ENCODE measurements around the gene MNT.

Gene MNT

DNA sequence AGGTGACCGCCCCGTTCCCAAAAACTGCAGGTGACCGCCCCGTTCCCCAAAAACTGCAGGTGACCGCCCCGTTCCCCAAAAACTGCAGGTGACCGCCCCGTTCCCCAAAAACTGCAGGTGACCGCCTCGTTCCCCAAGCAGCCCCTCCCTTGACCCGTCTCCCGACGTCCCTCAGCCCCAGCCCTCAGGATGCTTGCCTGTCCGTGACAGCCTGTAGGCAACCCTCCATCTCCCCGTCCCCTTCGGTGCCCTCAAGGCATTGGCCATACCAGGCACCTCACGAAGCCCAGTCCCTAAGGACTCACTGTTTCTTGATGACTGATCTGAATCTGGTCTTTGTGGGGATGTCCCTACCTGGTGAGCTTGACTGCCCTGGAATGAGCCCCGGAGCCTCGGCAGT is 38.4 kb downstream of the MNT start:
- no peak for DNase-seq

DNA sequence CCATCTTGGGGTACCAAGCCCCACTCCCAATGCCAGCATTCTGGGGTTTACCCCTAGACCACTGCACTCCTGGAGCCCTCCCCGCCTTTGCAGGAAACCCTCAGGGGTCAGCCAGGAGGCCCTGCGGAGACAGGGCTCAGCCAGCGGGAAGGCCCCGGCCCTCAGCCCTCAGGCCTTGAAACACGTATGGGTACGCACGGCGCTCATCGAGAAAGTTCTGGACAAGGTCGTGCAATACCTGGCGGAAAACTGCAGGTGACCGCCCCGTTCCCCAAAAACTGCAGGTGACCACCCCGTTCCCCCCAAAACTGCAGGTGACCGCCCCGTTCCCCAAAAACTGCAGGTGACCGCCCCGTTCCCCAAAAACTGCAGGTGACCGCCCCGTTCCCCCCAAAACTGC is 38.8 kb downstream of the MNT start:
- DNase-seq, result no peak

DNA sequence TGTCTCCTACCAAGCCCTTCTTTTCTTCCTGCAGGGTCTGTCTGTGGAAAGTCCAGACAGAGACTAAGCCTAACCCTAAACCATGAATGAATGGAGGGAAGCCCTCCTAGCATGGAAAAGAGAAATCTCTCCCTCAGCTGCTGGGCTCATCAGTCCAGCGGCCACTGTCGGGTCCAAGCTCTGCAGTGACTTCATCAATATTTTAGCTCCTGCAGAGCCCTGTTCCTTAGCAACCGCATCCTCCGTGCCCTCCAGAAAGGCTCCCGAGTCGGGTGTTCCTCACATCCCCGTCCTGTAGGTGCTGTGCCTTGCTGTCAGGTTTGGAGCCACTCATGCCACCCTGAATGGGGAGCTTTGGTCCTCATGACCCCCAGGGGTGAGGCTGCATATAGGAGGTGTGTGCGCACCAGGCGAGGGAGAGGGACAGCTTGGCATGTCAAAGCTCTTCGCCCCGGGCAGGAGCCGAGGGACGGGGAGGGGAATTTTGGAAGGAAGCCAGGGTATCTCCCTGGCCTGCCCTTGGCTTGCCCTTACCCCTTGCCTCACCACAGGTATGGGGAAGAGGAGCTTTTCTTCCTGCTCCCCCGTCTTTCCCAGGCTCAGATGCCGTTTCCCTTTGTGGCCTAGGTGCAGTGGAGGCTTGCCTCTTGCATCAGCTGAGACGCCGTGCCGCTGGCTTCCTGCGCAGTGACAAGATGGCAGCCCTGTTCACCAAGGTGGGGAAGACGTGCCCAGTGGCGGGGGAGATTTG is 39.7 kb downstream of the MNT start:
- no peak for DNase-seq

DNA sequence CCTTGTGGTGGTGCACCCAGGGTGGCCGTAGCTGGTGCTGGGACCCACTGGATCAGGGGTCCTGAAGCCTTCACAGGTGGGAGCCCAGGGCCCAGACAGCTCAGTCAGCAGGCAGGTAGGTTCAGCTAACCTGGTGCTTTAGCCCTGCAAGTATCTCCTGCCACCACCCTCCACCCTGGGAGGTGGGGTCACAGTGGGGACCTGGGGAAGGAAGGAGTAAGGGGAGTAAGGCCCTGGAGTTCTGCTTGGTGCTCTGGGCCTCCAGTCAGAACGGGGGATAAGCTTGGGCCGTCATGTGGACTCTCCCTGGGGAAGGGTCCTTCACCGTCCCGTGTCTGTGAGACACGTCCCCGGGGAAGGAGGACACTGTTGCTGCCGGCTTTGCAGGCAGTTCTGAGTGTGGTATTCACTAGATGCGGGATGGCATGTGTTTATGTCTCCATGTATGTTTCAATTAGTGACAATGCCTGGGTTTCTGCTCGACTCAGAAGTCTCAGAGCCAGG is 42.9 kb downstream of the MNT start:
- no peak for DNase-seq

DNA sequence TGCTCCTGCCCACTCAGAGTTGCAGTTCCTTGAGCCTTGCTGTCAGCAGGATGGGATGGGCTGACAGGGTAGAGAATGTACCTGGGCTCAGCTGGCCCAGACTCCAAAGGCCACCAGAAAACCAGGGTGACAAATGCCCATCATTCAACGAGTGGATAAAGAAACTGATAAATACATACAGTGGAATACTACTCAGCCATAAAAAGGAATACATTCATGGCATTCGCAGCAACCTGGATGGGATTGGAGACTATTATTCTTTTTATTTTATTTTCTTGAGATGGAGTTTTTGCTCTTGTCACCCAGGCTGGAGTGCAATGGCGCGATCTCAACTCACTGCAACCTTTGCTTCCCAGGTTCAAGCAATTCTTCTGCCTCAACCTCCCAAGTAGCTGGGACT is 43.6 kb downstream of the MNT start:
- no peak for DNase-seq

DNA sequence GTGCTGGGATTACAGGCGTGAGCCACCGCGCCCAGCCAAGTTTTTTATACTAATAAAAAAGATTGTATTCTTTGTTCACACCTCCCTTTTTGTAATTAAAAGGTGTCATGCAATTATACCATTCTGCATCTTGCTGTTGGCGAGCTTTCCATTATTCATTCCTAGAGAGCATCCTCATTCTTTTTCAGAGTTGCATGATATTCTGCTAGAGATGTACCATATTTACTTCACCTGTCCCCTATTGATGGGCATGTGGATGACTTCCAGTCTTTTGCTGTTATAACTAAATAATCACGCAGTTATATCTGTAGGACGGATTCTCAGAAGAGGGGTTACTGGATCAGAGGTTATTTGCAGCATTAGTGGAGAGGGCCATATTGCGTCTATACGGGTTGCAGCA is 46.5 kb downstream of the MNT start:
- no peak for DNase-seq

DNA sequence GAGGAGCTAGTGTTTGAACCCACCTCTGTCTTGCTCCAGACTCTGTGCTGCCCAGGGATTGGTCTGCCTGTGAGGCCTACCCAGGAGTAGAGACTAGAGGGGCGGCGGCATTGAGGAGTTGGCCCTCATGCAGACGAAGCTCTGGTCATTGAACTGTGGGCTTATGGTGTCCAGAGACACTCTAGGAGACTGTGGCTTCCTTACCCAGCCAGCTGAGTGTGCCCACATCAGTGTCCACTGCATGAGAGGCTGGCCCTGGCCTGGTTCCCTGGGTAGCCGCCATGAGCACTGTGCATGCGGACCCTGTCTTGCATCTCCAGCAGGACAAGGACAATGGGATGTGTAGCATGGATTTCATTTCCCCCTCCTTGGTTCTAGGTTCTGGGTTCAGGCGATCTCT is 49.6 kb downstream of the MNT start:
- DNase-seq, result no peak

DNA sequence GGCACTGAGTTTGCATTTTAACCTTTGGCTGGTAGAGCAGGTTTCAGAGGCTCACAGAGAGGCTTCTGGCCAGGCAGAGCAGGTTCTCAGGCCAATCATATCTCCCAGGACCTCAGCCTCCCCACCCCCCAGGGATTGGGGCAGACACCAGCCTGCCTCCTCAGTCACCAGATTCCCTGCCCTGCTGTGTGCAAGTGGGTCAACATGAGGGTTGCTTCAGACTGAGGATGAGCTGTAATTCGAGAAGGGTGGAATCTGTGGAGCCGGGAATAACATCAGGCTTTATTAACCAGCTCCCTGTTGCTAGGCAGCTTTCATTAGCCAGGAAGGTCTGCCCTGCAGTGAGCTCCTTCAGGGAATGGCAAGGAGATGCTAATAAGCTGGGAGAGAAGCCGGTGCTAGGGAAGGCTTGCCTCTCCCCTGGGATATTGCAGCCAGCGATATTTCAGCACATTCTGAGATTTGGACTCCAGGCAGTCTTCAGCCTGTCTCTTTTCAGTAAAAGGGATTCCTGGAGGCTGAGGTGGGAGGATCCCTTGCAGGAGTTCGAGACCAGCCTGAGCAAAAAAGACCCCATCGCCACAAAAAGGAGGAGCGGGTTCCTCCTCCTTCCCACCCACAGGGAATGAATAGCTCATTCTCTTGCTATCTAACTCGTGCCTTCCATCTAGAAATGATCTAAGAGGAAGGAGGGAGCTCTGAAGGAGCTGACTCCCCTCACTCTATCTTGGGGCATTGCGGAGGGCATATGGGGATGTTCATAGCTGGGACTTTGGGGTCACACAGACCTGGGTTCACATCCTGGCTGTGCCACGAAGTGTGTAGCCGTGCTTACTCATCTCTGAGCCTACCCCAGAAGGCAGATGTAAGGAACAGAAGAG is 52.8 kb downstream of the MNT start:
- DNase-seq, result peak; percentile 49

DNA sequence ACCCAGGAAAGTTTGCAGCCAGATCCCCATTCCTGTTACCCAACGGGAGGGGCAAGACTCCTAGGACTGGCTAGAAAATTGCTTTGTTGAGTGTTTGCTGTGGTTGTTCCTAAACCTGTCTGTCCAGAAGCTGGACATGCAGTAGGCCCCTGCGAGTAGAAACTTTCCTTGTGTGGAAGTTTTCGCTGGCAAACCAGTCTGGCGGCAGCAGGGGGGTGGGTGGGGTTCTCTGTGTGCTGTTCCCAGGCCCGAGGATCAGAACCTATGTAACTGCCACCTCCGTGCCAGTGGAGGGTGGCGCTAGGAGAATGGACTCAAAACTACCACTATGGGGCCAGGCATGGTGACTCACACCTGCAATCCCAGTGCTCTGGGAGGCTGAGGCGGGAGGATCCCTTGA is 54.4 kb downstream of the MNT start:
- DNase-seq, result no peak

DNA sequence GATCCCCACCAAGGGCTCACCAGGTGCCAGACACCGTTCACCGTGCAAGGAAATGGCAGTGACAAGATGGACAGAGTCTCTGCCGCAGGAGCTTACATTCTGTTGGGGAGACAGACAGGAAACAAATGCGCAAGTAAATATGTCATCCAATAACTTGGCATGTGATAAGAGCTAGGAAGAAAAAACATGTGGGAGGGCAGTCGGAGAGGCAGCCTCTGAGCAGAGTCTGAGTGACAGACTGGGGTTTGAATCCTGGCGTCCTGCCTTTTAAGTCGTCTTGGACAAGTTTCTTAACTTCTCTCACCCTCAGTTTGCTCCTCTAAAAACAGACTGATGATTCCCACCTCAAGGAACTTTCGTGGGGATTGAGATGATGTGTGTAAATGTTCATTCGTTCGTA is 56.3 kb downstream of the MNT start:
- no peak for DNase-seq

DNA sequence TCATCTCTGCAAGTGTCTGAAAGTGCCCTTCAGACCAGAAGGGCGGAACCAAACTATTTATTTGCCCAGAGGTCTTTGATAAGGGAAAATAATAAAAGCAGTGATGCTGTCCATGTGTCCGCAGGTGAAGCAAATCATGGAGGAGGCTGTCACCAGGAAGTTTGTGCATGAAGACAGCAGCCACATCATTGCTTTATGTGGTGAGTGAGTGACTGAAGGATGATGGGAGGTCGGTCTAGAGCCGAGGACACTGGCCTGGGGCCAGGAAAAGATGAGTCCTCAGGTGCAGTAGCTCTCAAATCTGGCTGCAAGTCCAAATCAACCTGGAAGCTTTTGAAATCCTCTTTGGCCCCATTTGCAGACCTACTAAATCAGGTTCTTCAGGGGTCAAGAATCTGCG is 57.4 kb downstream of the MNT start:
- peak; percentile 71 for DNase-seq

DNA sequence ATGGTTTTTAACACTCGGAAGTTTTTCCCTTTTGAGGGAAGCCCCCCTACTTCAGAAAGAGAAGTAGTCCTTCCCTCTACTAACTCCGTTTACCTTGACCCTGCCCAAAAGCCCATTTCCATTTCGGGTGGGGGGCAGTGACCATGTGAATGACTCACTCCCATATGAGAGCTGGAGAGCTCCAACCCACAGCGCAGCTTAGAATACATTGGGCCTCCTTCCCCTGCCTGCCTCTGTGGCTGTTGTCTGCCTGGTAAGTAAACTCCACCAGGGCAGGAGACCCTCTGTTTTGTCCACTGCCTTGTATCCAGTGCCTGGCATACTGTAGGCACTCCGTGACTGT is 62.6 kb downstream of the MNT start:
- no peak for DNase-seq

DNA sequence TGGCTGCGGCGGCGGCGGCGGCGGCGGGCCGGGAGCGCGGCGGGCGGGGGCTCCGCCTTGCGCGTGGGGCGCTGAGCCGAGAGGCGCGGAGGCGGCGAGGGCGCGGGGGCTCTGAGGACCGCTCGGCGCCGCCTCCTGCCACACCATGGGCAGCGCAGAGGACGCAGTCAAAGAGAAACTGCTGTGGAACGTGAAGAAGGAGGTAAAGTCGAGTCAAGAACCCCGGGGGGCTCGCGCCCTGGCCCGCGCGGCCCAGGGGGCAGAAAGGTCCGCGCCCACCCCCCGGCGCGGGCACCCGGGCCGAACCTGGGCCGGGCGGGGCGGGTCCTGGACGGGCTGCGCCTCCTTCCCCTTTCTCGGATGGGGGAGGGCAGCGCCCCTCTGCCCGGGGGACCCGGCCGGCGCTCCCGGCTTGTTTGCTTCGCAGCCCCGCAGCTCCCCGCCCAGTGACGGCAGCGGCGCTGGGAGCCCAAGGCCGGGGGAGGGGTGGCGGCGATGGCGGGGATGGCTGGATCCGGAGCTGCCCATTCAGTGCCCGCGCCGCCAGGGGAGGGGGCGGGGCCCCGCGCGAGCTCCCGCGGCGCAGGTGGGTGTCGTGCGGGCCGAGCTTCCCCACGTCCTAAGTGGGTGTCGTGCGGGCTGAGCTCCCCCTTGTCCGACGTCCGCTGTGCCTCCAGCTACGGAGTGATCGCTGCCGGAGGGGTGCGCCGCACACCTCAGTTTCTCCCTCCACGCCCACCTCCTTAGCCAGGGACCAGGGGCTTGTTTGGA is 63.1 kb downstream of the MNT start:
- no peak for DNase-seq

DNA sequence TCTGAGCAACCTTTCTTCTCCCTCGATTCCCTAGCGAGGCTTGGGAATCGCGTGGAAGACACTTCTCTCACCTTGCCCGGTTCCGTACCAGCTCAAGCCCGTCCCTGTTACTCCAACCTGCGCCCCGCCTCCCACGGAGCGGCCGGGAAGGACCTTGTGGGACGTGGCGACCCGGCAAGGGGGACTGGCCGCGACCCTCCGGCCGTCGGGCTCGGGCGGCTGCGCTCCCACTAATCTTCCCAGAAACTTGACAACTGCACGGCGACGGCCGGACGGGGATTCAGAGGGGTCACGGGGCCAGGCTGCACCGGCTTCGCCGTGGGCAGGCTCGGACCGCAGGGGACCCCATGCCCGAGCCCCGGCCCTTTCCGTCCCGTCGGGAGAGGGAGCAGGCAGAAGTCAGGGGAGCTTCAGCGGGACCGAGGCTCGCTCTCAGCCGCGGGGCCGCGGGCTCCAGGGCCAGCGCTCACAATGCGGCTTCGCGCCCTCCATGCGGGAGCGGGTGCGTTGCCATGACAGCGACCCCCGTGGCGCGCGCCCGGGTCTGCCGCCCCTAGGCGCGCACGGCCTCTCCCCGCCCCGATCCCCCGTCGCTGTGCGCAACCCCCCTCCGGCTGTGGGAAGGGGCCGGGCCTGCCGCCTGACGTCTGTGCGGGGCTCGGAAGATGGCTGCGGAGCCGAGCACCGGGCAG is 63.9 kb downstream of the MNT start, which contains the start of gene SGSM2:
TSS of gene SGSM2 (plus strand) at position 650 of the 692 bp plus-strand sequence. CDS start 188 bp downstream, outside the sequence.
- peak; percentile 20 for DNase-seq

DNA sequence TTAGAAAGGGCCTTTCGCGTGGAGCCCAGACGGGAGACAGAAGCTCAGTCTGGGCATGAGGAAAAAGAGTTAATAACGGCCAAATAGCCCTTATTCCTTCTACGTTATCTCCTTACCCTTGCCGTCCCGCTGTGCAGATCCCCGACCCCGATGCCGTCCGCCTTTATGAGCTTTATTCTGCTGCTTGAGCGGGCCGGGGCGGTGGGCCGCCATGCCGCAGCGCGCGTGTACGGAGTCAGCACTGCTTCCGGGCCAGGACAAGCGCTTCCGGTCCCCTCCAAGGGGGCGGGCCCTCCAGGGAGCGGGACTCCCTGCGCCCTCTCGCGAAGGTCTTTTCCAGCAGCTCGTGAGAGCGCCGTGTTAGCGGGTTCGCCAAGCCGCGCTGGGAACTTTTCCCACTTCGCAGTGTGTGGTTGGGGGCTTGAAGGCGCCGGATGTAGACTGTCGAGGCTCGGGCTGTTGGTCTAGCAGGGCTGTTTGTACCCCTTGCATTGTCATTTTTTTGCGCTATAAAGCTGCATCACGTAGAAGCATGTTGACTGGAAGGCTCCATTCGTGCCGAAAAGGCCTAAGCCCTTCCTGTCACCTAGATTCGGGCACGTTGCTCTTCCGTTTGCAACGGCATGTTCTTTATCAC is 64.5 kb downstream of the MNT start, which contains the start of gene TSR1:
TSS of gene TSR1 (minus strand) at position 243 of the 637 bp plus-strand sequence. CDS start at position 213, 30 bp downstream.
- peak; percentile 80 for DNase-seq

DNA sequence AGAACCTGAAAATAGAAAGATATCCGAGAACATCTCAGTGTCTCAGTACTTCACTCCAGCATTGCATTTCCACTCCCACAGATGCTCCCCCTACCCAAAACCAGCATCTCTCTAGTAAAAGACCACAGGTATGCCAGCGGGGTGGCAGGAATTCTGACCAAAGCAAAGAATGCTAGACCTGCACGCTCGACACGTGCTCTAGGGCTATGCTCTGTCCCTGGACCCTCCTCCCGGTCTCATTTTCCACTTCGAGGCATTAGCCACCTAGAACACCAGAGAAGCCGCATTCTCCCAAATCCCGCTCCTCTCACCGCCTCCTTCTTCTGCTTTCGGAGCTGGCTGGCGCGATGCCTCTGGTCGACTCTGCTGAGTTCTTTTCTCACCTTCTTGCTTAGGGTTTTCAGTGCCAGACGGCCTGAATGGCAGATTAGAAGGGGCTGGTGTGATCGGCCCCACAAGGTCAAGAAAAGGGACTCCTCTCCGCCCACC is 65.1 kb downstream of the MNT start:
- DNase-seq, result no peak

Measured in DMS79 (cell line).